ENCODE measurements around the gene PRUNE2. TPM values are rescaled to one million over a fixed set of nuclear protein-coding genes. Genes with fewer than 3 reads are reported as not detected.

PRUNE2 gene
- total and polyA plus RNA-seq, 4 donors, result 1.3 to 4.5 (median 1.6) TPM

DNA sequence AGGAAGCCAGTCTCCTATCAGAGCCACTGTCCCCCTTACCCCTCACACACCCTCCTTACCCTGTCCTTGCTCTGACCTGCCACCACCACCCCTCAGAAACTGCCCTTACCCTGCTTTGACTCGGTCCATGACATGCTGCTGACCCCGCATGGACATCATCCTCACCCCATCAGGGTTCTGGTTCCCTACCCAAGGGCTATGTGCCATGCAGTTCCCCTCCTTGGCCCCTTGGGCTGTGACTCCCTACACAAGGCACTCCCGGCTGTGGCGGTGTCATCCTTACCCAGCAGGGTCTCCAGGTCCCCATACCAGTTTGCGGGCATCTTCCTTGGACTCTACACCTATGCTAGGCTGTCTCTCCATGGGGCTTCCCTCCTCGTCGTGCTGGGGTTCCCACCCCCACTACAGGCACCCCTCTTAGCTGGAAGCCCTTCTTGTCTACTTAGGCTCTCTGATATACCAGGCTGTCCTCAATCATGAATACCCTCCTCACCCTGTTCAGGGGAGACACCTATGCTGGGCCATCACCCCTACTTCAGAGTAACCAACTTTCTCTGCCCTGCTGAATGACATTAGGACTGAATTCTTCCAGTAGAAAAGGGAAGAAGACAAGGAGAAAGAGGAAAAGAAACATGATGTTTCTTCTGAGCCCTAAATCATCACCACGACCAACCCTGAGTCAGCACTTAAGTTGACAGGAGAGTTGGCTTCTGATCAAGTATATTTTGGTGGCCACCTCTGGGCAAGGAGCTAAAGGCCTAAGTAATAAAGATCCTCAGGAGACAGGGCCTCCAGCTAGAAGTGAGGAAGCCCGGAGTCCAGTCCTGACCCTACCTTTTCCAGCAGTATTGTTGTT lies 331.8 kb downstream of the PRUNE2 start:
- peaks cover 0 to 9% (median 5%) of the 10 kb centered on the region in 4 donors for H3K9me3 ChIP-seq (ENCODE audit: control insufficient read depth in 4 of 4, low read length in 3 of 4)
- H3K36me3 ChIP-seq (ENCODE audit: control insufficient read depth in 4 of 4, insufficient read depth in 3 of 4, low read depth in 1 of 4, low read length in 3 of 4), result no peaks in the 10 kb centered on the region
- DNase-seq (ENCODE audit: low spot score), result no peak
- no peak overlapping the region for H3K27ac ChIP-seq (ENCODE audit: low read depth in 1 of 2, low read length in 2 of 2)
- no peak overlapping the region for H3K9ac ChIP-seq (ENCODE audit: low read depth in 1 of 2, low read length in 2 of 2)
- WGBS, result 87% methylated on average over 9 of the region's 9 CpGs
- no peak overlapping the region for H3K4me3 ChIP-seq (ENCODE audit: low read depth in 1 of 3, low read length in 3 of 3)
- H3K4me1 ChIP-seq (ENCODE audit: control insufficient read depth in 4 of 4, insufficient read depth in 4 of 4, low read length in 3 of 4), result no peaks in the 10 kb centered on the region
- no peaks in the 10 kb centered on the region for H3K27me3 ChIP-seq (ENCODE audit: control insufficient read depth in 4 of 4, insufficient read depth in 4 of 4, low read length in 3 of 4)
- TF ChIP-seq JUND (IDR thresholded peaks at IDR 0.05) (no peak), SP1 (IDR thresholded peaks at IDR 0.05) (no peak), RXRA (IDR thresholded peaks at IDR 0.05) (no peak), HNF4G (IDR thresholded peaks at IDR 0.05) (no peak)

DNA sequence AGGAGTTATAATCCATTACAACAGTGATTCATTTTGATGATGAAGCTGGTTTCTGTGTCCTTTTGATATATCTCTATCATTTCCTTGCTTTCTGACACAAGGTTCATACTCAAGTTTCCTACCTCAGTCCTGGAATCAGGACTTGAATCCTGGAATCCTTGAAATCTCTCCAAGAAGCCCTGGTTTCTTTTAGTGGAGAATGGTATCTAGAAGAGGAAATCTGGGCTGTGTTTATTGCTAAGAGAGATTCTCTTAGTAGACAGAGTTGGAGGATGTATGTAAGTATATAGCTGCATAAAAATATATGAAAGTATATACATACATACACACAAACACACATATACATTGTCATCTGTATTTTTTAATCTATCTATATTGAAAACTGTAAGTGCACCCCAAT lies 332.5 kb downstream of the PRUNE2 start:
- no peak for DNase-seq (ENCODE audit: low spot score)
- no peak overlapping the region for H3K27ac ChIP-seq (ENCODE audit: low read depth in 1 of 2, low read length in 2 of 2)
- H3K4me3 ChIP-seq (ENCODE audit: low read depth in 1 of 3, low read length in 3 of 3), result no peak overlapping the region
- no peaks in the 10 kb centered on the region for H3K27me3 ChIP-seq (ENCODE audit: control insufficient read depth in 4 of 4, insufficient read depth in 4 of 4, low read length in 3 of 4)
- H3K4me1 ChIP-seq (ENCODE audit: control insufficient read depth in 4 of 4, insufficient read depth in 4 of 4, low read length in 3 of 4), result no peaks in the 10 kb centered on the region
- H3K36me3 ChIP-seq (ENCODE audit: control insufficient read depth in 4 of 4, insufficient read depth in 3 of 4, low read depth in 1 of 4, low read length in 3 of 4), result no peaks in the 10 kb centered on the region
- H3K9ac ChIP-seq (ENCODE audit: low read depth in 1 of 2, low read length in 2 of 2), result no peak overlapping the region
- peaks cover 0 to 9% (median 5%) of the 10 kb centered on the region in 4 donors for H3K9me3 ChIP-seq (ENCODE audit: control insufficient read depth in 4 of 4, low read length in 3 of 4)
- TF ChIP-seq GABPA (IDR thresholded peaks at IDR 0.05 in 1 of 2, conservative IDR thresholded peaks at IDR 0.05 in 1 of 2), result no peak
- TF ChIP-seq, protein P1, sequence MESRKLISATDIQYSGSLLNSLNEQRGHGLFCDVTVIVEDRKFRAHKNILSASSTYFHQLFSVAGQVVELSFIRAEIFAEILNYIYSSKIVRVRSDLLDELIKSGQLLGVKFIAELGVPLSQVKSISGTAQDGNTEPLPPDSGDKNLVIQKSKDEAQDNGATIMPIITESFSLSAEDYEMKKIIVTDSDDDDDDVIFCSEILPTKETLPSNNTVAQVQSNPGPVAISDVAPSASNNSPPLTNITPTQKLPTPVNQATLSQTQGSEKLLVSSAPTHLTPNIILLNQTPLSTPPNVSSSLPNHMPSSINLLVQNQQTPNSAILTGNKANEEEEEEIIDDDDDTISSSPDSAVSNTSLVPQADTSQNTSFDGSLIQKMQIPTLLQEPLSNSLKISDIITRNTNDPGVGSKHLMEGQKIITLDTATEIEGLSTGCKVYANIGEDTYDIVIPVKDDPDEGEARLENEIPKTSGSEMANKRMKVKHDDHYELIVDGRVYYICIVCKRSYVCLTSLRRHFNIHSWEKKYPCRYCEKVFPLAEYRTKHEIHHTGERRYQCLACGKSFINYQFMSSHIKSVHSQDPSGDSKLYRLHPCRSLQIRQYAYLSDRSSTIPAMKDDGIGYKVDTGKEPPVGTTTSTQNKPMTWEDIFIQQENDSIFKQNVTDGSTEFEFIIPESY (IDR thresholded peaks at IDR 0.05), result no peak
- no peak for TF ChIP-seq RXRA (IDR thresholded peaks at IDR 0.05)

DNA sequence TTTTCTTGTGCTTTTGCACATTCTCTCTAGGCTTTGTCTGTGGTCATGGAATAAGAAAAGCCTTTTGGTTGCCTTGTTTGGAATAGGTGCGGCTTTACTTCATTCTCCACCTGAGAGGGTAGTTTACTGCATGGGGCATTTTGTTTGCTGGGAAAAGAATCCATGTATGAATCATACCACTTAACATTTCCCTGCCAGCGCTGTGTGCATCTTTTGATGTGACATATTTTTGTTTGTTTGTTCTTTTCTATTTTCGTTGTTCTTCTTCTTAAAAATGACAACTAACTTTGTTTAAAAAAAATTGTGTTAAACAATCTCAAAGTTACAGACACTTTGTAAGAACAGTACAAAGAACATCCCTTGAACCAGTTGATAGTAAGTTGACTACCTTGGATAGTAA lies 333.8 kb downstream of the PRUNE2 start:
- H3K36me3 ChIP-seq (ENCODE audit: control insufficient read depth in 4 of 4, insufficient read depth in 3 of 4, low read depth in 1 of 4, low read length in 3 of 4), result no peaks in the 10 kb centered on the region
- H3K27ac ChIP-seq (ENCODE audit: low read depth in 1 of 2, low read length in 2 of 2), result no peak overlapping the region
- peaks cover 0 to 9% (median 5%) of the 10 kb centered on the region in 4 donors for H3K9me3 ChIP-seq (ENCODE audit: control insufficient read depth in 4 of 4, low read length in 3 of 4)
- no peaks in the 10 kb centered on the region for H3K4me1 ChIP-seq (ENCODE audit: control insufficient read depth in 4 of 4, insufficient read depth in 4 of 4, low read length in 3 of 4)
- H3K27me3 ChIP-seq (ENCODE audit: control insufficient read depth in 4 of 4, insufficient read depth in 4 of 4, low read length in 3 of 4), result no peaks in the 10 kb centered on the region
- H3K4me3 ChIP-seq (ENCODE audit: low read depth in 1 of 3, low read length in 3 of 3), result no peak overlapping the region
- no peak for TF ChIP-seq NR2F2 (IDR thresholded peaks at IDR 0.05)
- no peak for TF ChIP-seq HNF4G (IDR thresholded peaks at IDR 0.05)
- TF ChIP-seq FOXA2 (IDR thresholded peaks at IDR 0.05), result no peak
- no peak for TF ChIP-seq RXRA (IDR thresholded peaks at IDR 0.05)
- no peak for TF ChIP-seq SP1 (IDR thresholded peaks at IDR 0.05)
- TF ChIP-seq, protein P1 (IDR thresholded peaks at IDR 0.05), result no peak
- TF ChIP-seq GABPA (IDR thresholded peaks at IDR 0.05 in 1 of 2, conservative IDR thresholded peaks at IDR 0.05 in 1 of 2), result no peak
- TF ChIP-seq, protein P2, sequence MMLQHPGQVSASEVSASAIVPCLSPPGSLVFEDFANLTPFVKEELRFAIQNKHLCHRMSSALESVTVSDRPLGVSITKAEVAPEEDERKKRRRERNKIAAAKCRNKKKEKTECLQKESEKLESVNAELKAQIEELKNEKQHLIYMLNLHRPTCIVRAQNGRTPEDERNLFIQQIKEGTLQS (IDR thresholded peaks at IDR 0.05), result no peak
- TF ChIP-seq, protein P3, sequence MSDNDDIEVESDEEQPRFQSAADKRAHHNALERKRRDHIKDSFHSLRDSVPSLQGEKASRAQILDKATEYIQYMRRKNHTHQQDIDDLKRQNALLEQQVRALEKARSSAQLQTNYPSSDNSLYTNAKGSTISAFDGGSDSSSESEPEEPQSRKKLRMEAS (IDR thresholded peaks at IDR 0.05), result no peak
- no peak for TF ChIP-seq HNF4A (conservative IDR thresholded peaks at IDR 0.05)
- TF ChIP-seq, protein P4, sequence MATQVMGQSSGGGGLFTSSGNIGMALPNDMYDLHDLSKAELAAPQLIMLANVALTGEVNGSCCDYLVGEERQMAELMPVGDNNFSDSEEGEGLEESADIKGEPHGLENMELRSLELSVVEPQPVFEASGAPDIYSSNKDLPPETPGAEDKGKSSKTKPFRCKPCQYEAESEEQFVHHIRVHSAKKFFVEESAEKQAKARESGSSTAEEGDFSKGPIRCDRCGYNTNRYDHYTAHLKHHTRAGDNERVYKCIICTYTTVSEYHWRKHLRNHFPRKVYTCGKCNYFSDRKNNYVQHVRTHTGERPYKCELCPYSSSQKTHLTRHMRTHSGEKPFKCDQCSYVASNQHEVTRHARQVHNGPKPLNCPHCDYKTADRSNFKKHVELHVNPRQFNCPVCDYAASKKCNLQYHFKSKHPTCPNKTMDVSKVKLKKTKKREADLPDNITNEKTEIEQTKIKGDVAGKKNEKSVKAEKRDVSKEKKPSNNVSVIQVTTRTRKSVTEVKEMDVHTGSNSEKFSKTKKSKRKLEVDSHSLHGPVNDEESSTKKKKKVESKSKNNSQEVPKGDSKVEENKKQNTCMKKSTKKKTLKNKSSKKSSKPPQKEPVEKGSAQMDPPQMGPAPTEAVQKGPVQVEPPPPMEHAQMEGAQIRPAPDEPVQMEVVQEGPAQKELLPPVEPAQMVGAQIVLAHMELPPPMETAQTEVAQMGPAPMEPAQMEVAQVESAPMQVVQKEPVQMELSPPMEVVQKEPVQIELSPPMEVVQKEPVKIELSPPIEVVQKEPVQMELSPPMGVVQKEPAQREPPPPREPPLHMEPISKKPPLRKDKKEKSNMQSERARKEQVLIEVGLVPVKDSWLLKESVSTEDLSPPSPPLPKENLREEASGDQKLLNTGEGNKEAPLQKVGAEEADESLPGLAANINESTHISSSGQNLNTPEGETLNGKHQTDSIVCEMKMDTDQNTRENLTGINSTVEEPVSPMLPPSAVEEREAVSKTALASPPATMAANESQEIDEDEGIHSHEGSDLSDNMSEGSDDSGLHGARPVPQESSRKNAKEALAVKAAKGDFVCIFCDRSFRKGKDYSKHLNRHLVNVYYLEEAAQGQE (IDR thresholded peaks at IDR 0.05), result no peak
- no peak for DNase-seq (ENCODE audit: low spot score)
- WGBS, result 82% methylated on average over 3 of the region's 3 CpGs
- no peak overlapping the region for H3K9ac ChIP-seq (ENCODE audit: low read depth in 1 of 2, low read length in 2 of 2)
